GM12878 (cell line): ENCODE data around the gene ATRN. TPM values are rescaled to one million over a fixed set of nuclear protein-coding genes. Genes with fewer than 3 reads are reported as not detected.
A peak's percentile ranks its signal among the peaks of the same experiment; 100 is the strongest.

Experiments
- ATAC-seq: fragments of 200-7000 bp; cut with Tn5 transposase; 3 replicates; pipeline ENCODE4 v1.9.1; 2020; ENCODE audit warnings: mild to moderate bottlenecking, moderate library complexity
- BruUV-seq: library from RNA; stranded (reverse); fragments of 400-500 nt; replicated peaks from 2 replicates; lab custom pipeline; 2021; lab: Mats Ljungman, UMichigan
- CTCF ChIA-PET: fragments of 300-600 bp; sonication (Branson Sonifier 250); formaldehyde crosslinking; extraction: SDS; loops from one replicate; lab custom pipeline; 2021; ENCODE audit warnings: inconsistent platforms; lab: Yijun Ruan, JAX
- POLR2A ChIA-PET: fragments of 350-600 bp; formaldehyde crosslinking; extraction: SDS; loops from one replicate; lab custom pipeline; 2021; ENCODE audit warnings: inconsistent platforms; lab: Charles Lee
- RAD21 ChIA-PET: fragments of 300-600 bp; sonication (Branson Sonifier 250); formaldehyde crosslinking; loops from one replicate; lab custom pipeline; 2023; ENCODE audit warnings: antibody characterized with exemption; ENCODE audit not compliant: unreplicated experiment; lab: Charles Lee
- SMC1A ChIA-PET: fragments of 300-600 bp; sonication (Branson Sonifier 250); formaldehyde crosslinking; loops from one replicate; lab custom pipeline; 2023; ENCODE audit not compliant: unreplicated experiment, uncharacterized antibody; lab: Charles Lee
- DNase-seq: peaks from one replicate; pipeline ENCODE4 v3.0.0-alpha.2; 2011; ENCODE audit warnings: low read depth, low spot score
- FAIRE-seq: peaks from 3 replicates; lab custom pipeline; 2011; peaks lifted over from hg19 to GRCh38; lab: Jason Lieb, UNC
- H2AFZ ChIP-seq: 2 replicates; pipeline ENCODE4 v1.6.0; 2011; ENCODE audit warnings: low read depth, low read length, control low read depth; ENCODE audit not compliant: control insufficient read depth
- H3K27ac ChIP-seq: 2 replicates; pipeline ENCODE4 v1.5.1; 2011; ENCODE audit warnings: control low read depth; ENCODE audit not compliant: control insufficient read depth, insufficient read depth
- H3K27me3 ChIP-seq, 2 experiments: replicated peaks in 1 of 2; 2 replicates each; pipeline versions ENCODE4 v1.6.0 to v1.6.1; 2011; ENCODE audit warnings: low read length in 1 of 2; ENCODE audit not compliant: control insufficient read depth in 2 of 2, insufficient read depth in 2 of 2
- H3K36me3 ChIP-seq, 2 experiments: 2 replicates each; pipeline ENCODE4 v1.5.1; 2011; ENCODE audit warnings: low read length in 1 of 2; ENCODE audit not compliant: control insufficient read depth in 2 of 2, insufficient read depth in 2 of 2
- H3K4me1 ChIP-seq: 2 replicates; pipeline ENCODE4 v1.6.1; 2011; ENCODE audit warnings: mild to moderate bottlenecking, low read length, moderate library complexity, mixed read lengths; ENCODE audit not compliant: control insufficient read depth, insufficient read depth
- H3K4me2 ChIP-seq: 2 replicates; pipeline ENCODE4 v1.6.0; 2011; ENCODE audit warnings: control low read depth; ENCODE audit not compliant: control insufficient read depth, insufficient read depth
- H3K4me3 ChIP-seq: fragments of 200-600 bp; sonication (generic); 2 replicates; pipeline ENCODE4 v1.5.1; 2016
- H3K79me2 ChIP-seq: 2 replicates; pipeline ENCODE4 v1.6.0; 2011; ENCODE audit warnings: low read length; ENCODE audit not compliant: control insufficient read depth, insufficient read depth
- H3K9ac ChIP-seq: 2 replicates; pipeline ENCODE4 v1.8.0; 2011; ENCODE audit warnings: low read length, control low read depth, mixed read lengths; ENCODE audit not compliant: control insufficient read depth, insufficient read depth
- H3K9me3 ChIP-seq: replicated peaks from 3 replicates; pipeline ENCODE4 v1.5.1; 2011; ENCODE audit warnings: mild to moderate bottlenecking, low read length; ENCODE audit not compliant: control insufficient read depth, insufficient read depth
- H4K20me1 ChIP-seq: 2 replicates; pipeline ENCODE4 v1.6.0; 2011; ENCODE audit not compliant: control insufficient read depth, insufficient read depth
- CREM ChIP-seq: IDR thresholded peaks from 2 replicates; pipeline ENCODE4 v1.6.1; 2014; ENCODE audit warnings: antibody characterized with exemption, low read depth
- FOXM1 ChIP-seq: IDR thresholded peaks from 2 replicates; pipeline ENCODE4 v1.6.1; 2012; ENCODE audit warnings: low read depth, mild to moderate bottlenecking, inconsistent platforms, low read length, moderate library complexity
- MTA3 ChIP-seq: IDR thresholded peaks from 2 replicates; pipeline ENCODE4 v1.6.1; 2012; ENCODE audit warnings: low read length, inconsistent platforms, borderline replicate concordance
- RELA ChIP-seq: fragments of 450-650 bp; IDR thresholded peaks from 2 replicates; pipeline ENCODE4 v1.8.0; 2014; ENCODE audit warnings: borderline replicate concordance; ENCODE audit not compliant: partially characterized antibody
- SP1 ChIP-seq: IDR thresholded peaks from one replicate; pipeline ENCODE4 v1.6.1; 2011; ENCODE audit warnings: low read depth, low read length
- SREBF1 ChIP-seq: IDR thresholded peaks from 2 replicates; pipeline ENCODE4 v1.6.1; 2012; ENCODE audit warnings: mild to moderate bottlenecking, low read length
- WGBS: methylation state at CpG from one replicate; pipeline ENCODE4 v1.1.6; 2016; ENCODE audit warnings: low lambda C conversion rate; ENCODE audit not compliant: insufficient replicate concordance, insufficient coverage; ENCODE audit errors: missing lambda C conversion rate; 5-methylcytosine and 5-hydroxymethylcytosine counted together
- in situ Hi-C: fragments of 300-500 bp; cut with MboI; formaldehyde crosslinking; loops from 9 replicates; pipeline ENCODE4 v1.14.3; 2018; ENCODE audit warnings: mixed read lengths
- intact Hi-C: fragments of 100-400 bp; cut with micrococcal nuclease; formaldehyde crosslinking; loops from one replicate; pipeline ENCODE4 v1.14.2; 2022; ENCODE audit not compliant: unreplicated experiment
- polyA plus RNA-seq, 11 experiments: library from polyadenylated mRNA; depleted of rRNA in 4 of 11; unstranded in 6 of 11; stranded (reverse) in 5 of 11; fragments of >200 nt; fragmentation: Nextera tagmentation in 4 of 11; fragmentation: Illumina TruSeq in 1 of 11; extraction: Ambion mirVana in 4 of 11; extraction: Trizol in 1 of 11; gene quantifications; 1 replicate in 1 of 11; 2 replicates in 10 of 11; pipeline versions ENCODE4 v1.2.1 to v1.2.3, GENCODE V29; 2011 to 2016; ENCODE audit warnings: inconsistent platforms in 2 of 11, missing spikeins in 2 of 11, low read depth in 1 of 11
- total RNA-seq, 4 experiments: library from RNA; depleted of rRNA in 3 of 4; stranded (reverse); fragments of >200 nt in 3 of 4; fragmentation: Illumina TruSeq in 1 of 4; extraction: Trizol in 1 of 4; gene quantifications; 2 replicates each; pipeline versions ENCODE4 v1.2.1 to v1.2.3, GENCODE V29; 2013 to 2021
- TF ChIP-seq, protein P1 (sequence below): IDR thresholded peaks from 2 replicates; pipeline ENCODE4 v1.6.1; 2011; ENCODE audit warnings: borderline replicate concordance, low read depth, mild to moderate bottlenecking, moderate library complexity, mixed read lengths, low read length; ENCODE audit not compliant: insufficient read depth; ENCODE audit errors: extremely low read length
- TF ChIP-seq, protein P2 (sequence below): IDR thresholded peaks from 2 replicates; pipeline ENCODE4 v1.6.1; 2012; ENCODE audit warnings: improper control_type of control experiment, low read depth, low read length; ENCODE audit not compliant: insufficient replicate concordance
- TF ChIP-seq, protein P3 (sequence below): fragments of 450-650 bp; IDR thresholded peaks from 2 replicates; pipeline ENCODE4 v1.6.1; 2016; ENCODE audit warnings: mild to moderate bottlenecking
- TF ChIP-seq, protein P4 (sequence below): IDR thresholded peaks from 2 replicates; pipeline ENCODE4 v1.6.1; 2012; ENCODE audit warnings: low read depth, low read length, improper control_type of control experiment
- TF ChIP-seq, protein P5 (sequence below): fragments of 150-350 bp; IDR thresholded peaks from 2 replicates; pipeline ENCODE4 v1.6.1; 2016; ENCODE audit warnings: low read depth, low read length

The ATRN gene
- total and polyA plus RNA-seq, 10 of the 15 experiments (the other 5 are each of a cell fraction or from before 2014, with no cell fraction given) = 0.71 to 11.6 (median 6.9) TPM

DNA sequence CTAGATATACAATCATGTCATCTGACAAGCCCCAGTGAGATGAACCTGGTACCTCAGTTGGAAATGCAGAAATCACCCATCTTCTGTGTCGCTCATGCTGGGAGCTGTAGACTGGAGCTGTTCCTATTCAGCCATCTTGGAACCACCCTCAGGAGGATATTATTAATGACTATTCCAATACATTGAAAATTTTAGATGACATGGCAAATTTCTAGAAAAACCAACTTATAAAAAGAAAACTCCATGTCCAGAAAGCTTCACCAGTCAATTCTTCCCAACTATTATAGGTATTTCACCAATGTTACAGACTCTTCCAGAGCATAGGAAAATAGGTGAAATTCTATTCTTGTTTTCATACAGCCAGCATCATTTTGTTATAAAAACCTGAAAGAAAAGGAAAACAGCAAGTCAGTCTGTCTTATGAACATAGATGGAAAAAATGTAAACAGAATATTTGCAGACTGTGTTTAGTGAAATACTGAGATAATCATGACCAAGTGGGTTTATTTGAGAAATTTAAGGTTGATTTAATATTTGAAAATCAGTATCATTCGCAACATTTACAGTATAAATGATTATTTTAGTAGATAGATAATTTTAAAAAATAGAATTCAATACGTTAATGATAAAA is 43.3 kb downstream of the ATRN start:
- no peak for FAIRE-seq
- Histone ChIP-seq H3K9me3 (no peaks in the 10 kb centered on the region), H3K36me3 (no peaks in the 10 kb centered on the region), H3K4me1 (no peaks in the 10 kb centered on the region), H3K4me3 (no peak overlapping the region), H2AFZ (no peak overlapping the region), H3K27ac (no peak overlapping the region), H3K79me2 (no peaks in the 10 kb centered on the region), H4K20me1 (no peaks in the 10 kb centered on the region), H3K4me2 (no peak overlapping the region), H3K27me3 (no peaks in the 10 kb centered on the region), H3K9ac (no peak overlapping the region)
- in situ Hi-C loops = no loop called here
- RAD21 ChIA-PET = no interaction called here
- 94% methylated on average over 3 of the region's 3 CpGs for WGBS
- SMC1A ChIA-PET = no interaction called here
- no peak for DNase-seq
- CTCF ChIA-PET = no interaction called here
- POLR2A ChIA-PET = no interaction called here
- intact Hi-C loops = no loop called here
- no peak for ATAC-seq
- TSS peak; percentile 13 for BruUV-seq
- TF ChIP-seq, protein P1, sequence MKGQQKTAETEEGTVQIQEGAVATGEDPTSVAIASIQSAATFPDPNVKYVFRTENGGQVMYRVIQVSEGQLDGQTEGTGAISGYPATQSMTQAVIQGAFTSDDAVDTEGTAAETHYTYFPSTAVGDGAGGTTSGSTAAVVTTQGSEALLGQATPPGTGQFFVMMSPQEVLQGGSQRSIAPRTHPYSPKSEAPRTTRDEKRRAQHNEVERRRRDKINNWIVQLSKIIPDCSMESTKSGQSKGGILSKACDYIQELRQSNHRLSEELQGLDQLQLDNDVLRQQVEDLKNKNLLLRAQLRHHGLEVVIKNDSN = no peak
- TF ChIP-seq SP1 (no peak), MTA3 (no peak), RELA (no peak), SREBF1 (no peak), CREM (no peak), FOXM1 (no peak)
- TF ChIP-seq, protein P2, sequence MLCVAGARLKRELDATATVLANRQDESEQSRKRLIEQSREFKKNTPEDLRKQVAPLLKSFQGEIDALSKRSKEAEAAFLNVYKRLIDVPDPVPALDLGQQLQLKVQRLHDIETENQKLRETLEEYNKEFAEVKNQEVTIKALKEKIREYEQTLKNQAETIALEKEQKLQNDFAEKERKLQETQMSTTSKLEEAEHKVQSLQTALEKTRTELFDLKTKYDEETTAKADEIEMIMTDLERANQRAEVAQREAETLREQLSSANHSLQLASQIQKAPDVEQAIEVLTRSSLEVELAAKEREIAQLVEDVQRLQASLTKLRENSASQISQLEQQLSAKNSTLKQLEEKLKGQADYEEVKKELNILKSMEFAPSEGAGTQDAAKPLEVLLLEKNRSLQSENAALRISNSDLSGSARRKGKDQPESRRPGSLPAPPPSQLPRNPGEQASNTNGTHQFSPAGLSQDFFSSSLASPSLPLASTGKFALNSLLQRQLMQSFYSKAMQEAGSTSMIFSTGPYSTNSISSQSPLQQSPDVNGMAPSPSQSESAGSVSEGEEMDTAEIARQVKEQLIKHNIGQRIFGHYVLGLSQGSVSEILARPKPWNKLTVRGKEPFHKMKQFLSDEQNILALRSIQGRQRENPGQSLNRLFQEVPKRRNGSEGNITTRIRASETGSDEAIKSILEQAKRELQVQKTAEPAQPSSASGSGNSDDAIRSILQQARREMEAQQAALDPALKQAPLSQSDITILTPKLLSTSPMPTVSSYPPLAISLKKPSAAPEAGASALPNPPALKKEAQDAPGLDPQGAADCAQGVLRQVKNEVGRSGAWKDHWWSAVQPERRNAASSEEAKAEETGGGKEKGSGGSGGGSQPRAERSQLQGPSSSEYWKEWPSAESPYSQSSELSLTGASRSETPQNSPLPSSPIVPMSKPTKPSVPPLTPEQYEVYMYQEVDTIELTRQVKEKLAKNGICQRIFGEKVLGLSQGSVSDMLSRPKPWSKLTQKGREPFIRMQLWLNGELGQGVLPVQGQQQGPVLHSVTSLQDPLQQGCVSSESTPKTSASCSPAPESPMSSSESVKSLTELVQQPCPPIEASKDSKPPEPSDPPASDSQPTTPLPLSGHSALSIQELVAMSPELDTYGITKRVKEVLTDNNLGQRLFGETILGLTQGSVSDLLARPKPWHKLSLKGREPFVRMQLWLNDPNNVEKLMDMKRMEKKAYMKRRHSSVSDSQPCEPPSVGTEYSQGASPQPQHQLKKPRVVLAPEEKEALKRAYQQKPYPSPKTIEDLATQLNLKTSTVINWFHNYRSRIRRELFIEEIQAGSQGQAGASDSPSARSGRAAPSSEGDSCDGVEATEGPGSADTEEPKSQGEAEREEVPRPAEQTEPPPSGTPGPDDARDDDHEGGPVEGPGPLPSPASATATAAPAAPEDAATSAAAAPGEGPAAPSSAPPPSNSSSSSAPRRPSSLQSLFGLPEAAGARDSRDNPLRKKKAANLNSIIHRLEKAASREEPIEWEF = no peak
- TF ChIP-seq, protein P3, sequence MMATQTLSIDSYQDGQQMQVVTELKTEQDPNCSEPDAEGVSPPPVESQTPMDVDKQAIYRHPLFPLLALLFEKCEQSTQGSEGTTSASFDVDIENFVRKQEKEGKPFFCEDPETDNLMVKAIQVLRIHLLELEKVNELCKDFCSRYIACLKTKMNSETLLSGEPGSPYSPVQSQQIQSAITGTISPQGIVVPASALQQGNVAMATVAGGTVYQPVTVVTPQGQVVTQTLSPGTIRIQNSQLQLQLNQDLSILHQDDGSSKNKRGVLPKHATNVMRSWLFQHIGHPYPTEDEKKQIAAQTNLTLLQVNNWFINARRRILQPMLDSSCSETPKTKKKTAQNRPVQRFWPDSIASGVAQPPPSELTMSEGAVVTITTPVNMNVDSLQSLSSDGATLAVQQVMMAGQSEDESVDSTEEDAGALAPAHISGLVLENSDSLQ = no peak
- TF ChIP-seq, protein P4, sequence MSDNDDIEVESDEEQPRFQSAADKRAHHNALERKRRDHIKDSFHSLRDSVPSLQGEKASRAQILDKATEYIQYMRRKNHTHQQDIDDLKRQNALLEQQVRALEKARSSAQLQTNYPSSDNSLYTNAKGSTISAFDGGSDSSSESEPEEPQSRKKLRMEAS = no peak
- TF ChIP-seq, protein P5, sequence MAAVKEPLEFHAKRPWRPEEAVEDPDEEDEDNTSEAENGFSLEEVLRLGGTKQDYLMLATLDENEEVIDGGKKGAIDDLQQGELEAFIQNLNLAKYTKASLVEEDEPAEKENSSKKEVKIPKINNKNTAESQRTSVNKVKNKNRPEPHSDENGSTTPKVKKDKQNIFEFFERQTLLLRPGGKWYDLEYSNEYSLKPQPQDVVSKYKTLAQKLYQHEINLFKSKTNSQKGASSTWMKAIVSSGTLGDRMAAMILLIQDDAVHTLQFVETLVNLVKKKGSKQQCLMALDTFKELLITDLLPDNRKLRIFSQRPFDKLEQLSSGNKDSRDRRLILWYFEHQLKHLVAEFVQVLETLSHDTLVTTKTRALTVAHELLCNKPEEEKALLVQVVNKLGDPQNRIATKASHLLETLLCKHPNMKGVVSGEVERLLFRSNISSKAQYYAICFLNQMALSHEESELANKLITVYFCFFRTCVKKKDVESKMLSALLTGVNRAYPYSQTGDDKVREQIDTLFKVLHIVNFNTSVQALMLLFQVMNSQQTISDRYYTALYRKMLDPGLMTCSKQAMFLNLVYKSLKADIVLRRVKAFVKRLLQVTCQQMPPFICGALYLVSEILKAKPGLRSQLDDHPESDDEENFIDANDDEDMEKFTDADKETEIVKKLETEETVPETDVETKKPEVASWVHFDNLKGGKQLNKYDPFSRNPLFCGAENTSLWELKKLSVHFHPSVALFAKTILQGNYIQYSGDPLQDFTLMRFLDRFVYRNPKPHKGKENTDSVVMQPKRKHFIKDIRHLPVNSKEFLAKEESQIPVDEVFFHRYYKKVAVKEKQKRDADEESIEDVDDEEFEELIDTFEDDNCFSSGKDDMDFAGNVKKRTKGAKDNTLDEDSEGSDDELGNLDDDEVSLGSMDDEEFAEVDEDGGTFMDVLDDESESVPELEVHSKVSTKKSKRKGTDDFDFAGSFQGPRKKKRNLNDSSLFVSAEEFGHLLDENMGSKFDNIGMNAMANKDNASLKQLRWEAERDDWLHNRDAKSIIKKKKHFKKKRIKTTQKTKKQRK = no peak
